Endothelial cell (in vitro differentiated cells): Measurements from ENCODE around the gene NUDT14. TPM values are rescaled to one million over a fixed set of nuclear protein-coding genes. Genes with fewer than 3 reads are reported as not detected.

ENCODE experiments used
- DNase-seq: peaks from one replicate; pipeline ENCODE4 v3.0.0; 2021; ENCODE audit warnings: low spot score
- H3K27ac Mint-ChIP-seq: one replicate; pipeline ENCODE4 v1.8.0; 2021; ENCODE audit warnings: mixed read lengths, inconsistent platforms; ENCODE audit not compliant: unreplicated experiment
- H3K27me3 Mint-ChIP-seq: one replicate; pipeline ENCODE4 v1.8.0; 2021; ENCODE audit warnings: mild to moderate bottlenecking, moderate library complexity, mixed read lengths, inconsistent platforms; ENCODE audit not compliant: unreplicated experiment
- H3K36me3 Mint-ChIP-seq: one replicate; pipeline ENCODE4 v1.8.0; 2021; ENCODE audit warnings: mild to moderate bottlenecking, low read depth, mixed read lengths, inconsistent platforms; ENCODE audit not compliant: unreplicated experiment
- H3K4me1 Mint-ChIP-seq: one replicate; pipeline ENCODE4 v1.8.0; 2021; ENCODE audit warnings: mild to moderate bottlenecking, mixed read lengths, inconsistent platforms; ENCODE audit not compliant: unreplicated experiment
- H3K4me3 Mint-ChIP-seq: one replicate; pipeline ENCODE4 v1.8.0; 2021; ENCODE audit warnings: mild to moderate bottlenecking, mixed read lengths, inconsistent platforms; ENCODE audit not compliant: unreplicated experiment
- H3K9me3 Mint-ChIP-seq: one replicate; pipeline ENCODE4 v1.8.0; 2021; ENCODE audit warnings: mixed read lengths, inconsistent platforms; ENCODE audit not compliant: unreplicated experiment
- total RNA-seq: library from RNA; stranded (reverse); fragmentation: NEBNext Ultra II Directional; extraction: Animal tissue kit (Norgen Biotek cat#: 25700); gene quantifications from one replicate; pipeline ENCODE4 v1.2.1, GENCODE V29; 2021; ENCODE audit not compliant: unreplicated experiment
- TF ChIP-seq, protein P1 (sequence below): fragments of 200-600 bp; sonication (generic); IDR thresholded peaks from one replicate; pipeline ENCODE4 v1.5.0; 2021; ENCODE audit warnings: antibody characterized with exemption; ENCODE audit not compliant: unreplicated experiment

The NUDT14 gene
- total RNA-seq, 1 donor from 2014 or later, result 135 TPM

GRCh38 chr14:105182296-105183020 lies 1.3 kb upstream of the NUDT14 start:
- Mint-ChIP-seq H3K27ac (no peak overlapping the region), H3K36me3 (no peaks in the 10 kb centered on the region), H3K9me3 (no peaks in the 10 kb centered on the region), H3K4me3 (peak overlapping the region; percentile 69), H3K27me3 (peaks cover 13% of the 10 kb centered on the region), H3K4me1 (peaks cover 13% of the 10 kb centered on the region)
- TF ChIP-seq, protein P1, sequence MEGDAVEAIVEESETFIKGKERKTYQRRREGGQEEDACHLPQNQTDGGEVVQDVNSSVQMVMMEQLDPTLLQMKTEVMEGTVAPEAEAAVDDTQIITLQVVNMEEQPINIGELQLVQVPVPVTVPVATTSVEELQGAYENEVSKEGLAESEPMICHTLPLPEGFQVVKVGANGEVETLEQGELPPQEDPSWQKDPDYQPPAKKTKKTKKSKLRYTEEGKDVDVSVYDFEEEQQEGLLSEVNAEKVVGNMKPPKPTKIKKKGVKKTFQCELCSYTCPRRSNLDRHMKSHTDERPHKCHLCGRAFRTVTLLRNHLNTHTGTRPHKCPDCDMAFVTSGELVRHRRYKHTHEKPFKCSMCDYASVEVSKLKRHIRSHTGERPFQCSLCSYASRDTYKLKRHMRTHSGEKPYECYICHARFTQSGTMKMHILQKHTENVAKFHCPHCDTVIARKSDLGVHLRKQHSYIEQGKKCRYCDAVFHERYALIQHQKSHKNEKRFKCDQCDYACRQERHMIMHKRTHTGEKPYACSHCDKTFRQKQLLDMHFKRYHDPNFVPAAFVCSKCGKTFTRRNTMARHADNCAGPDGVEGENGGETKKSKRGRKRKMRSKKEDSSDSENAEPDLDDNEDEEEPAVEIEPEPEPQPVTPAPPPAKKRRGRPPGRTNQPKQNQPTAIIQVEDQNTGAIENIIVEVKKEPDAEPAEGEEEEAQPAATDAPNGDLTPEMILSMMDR, result no peak
- DNase-seq, result no peak

GRCh38 chr14:105181549-105182295 lies 610 bp upstream of the NUDT14 start:
- Mint-ChIP-seq H3K4me3 (peak overlapping the region; percentile 69), H3K27ac (no peak overlapping the region), H3K27me3 (peaks cover 13% of the 10 kb centered on the region), H3K36me3 (no peaks in the 10 kb centered on the region), H3K9me3 (no peaks in the 10 kb centered on the region), H3K4me1 (peaks cover 13% of the 10 kb centered on the region)
- DNase-seq, result no peak
- TF ChIP-seq, protein P1, result no peak

GRCh38 chr14:105179191-105179590 lies 1.9 kb downstream of the NUDT14 start:
- no peak overlapping the region for H3K27ac Mint-ChIP-seq
- DNase-seq, result no peak
- H3K4me1 Mint-ChIP-seq, result peaks cover 12% of the 10 kb centered on the region
- no peaks in the 10 kb centered on the region for H3K36me3 Mint-ChIP-seq
- TF ChIP-seq, protein P1, result no peak
- H3K4me3 Mint-ChIP-seq, result peak overlapping the region; percentile 89
- peaks cover 8% of the 10 kb centered on the region for H3K27me3 Mint-ChIP-seq
- no peaks in the 10 kb centered on the region for H3K9me3 Mint-ChIP-seq

DNA sequence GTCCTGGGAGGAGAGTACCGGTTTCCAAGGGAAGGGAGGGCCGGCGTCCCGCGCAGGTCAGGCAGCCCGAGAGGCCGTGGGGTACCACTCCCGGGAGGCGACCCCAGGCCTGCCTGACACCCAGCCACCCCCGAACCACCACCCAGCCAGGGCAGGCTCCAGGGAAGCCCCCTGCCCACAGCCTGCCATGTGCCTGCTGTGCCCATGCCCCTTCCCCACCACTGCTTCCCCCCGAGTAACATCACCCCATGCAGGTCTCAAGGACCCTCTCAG lies 2.3 kb downstream of the NUDT14 start:
- Mint-ChIP-seq H3K4me1 (peaks cover 11% of the 10 kb centered on the region), H3K9me3 (no peaks in the 10 kb centered on the region), H3K27ac (no peak overlapping the region), H3K36me3 (no peaks in the 10 kb centered on the region), H3K27me3 (peaks cover 8% of the 10 kb centered on the region), H3K4me3 (no peak overlapping the region)
- no peak for DNase-seq
- TF ChIP-seq, protein P1, result no peak
